H1 (cell line): ENCODE data around the gene EPN2. TPM values are rescaled to one million over a fixed set of nuclear protein-coding genes. Genes with fewer than 3 reads are reported as not detected.
A peak's percentile ranks its signal among the peaks of the same experiment; 100 is the strongest.

Experiments used
- CTCF ChIA-PET: fragments of 300-600 bp; sonication (Branson Sonifier 250); formaldehyde crosslinking; loops from one replicate; lab custom pipeline; 2021; ENCODE audit not compliant: partially characterized antibody; lab: Charles Lee
- POLR2A ChIA-PET: fragments of 300-600 bp; sonication (Branson Sonifier 250); formaldehyde crosslinking; loops from one replicate; lab custom pipeline; 2021; ENCODE audit warnings: inconsistent platforms; ENCODE audit not compliant: partially characterized antibody; lab: Charles Lee
- DNase-seq, 2 experiments: peaks; one replicate each; pipeline versions ENCODE4 v3.0.0 to v3.0.0-alpha.2; 2010 to 2022; ENCODE audit warnings: low spot score in 2 of 2, low read depth in 1 of 2, mixed read lengths in 1 of 2
- FAIRE-seq: peaks from 2 replicates; lab custom pipeline; 2011; peaks lifted over from hg19 to GRCh38; lab: Jason Lieb, UNC
- H2AFZ ChIP-seq: 2 replicates; pipeline ENCODE4 v1.8.1; 2012; ENCODE audit warnings: low read length, inconsistent platforms
- H2AK5ac ChIP-seq: 2 replicates; pipeline ENCODE4 v1.6.1; 2013; ENCODE audit warnings: low read depth, low read length
- H2BK120ac ChIP-seq: replicated peaks from 2 replicates; pipeline ENCODE3; 2013; ENCODE audit warnings: low read depth, low read length, inconsistent platforms
- H2BK12ac ChIP-seq: 2 replicates; pipeline ENCODE4 v1.6.1; 2013; ENCODE audit warnings: low read depth, low read length
- H2BK15ac ChIP-seq: 2 replicates; pipeline ENCODE4 v1.6.1; 2013; ENCODE audit warnings: low read length
- H2BK20ac ChIP-seq: 2 replicates; pipeline ENCODE4 v1.6.1; 2013; ENCODE audit warnings: low read length
- H2BK5ac ChIP-seq: 2 replicates; pipeline ENCODE4 v1.6.1; 2013; ENCODE audit warnings: low read depth, low read length
- H3K14ac ChIP-seq: 2 replicates; pipeline ENCODE4 v1.6.1; 2013; ENCODE audit warnings: inconsistent platforms; ENCODE audit not compliant: insufficient read length
- H3K18ac ChIP-seq: 2 replicates; pipeline ENCODE4 v1.6.1; 2013; ENCODE audit warnings: low read length; ENCODE audit errors: extremely low read depth
- H3K23ac ChIP-seq: 2 replicates; pipeline ENCODE4 v1.6.1; 2013; ENCODE audit warnings: inconsistent platforms; ENCODE audit not compliant: insufficient read length
- H3K23me2 ChIP-seq: 2 replicates; pipeline ENCODE4 v1.6.1; 2013; ENCODE audit warnings: low read depth, low read length
- H3K27ac ChIP-seq: 2 replicates; pipeline ENCODE4 v1.6.1; 2011; ENCODE audit warnings: low read depth, low read length, inconsistent platforms
- H3K27me3 ChIP-seq, 4 experiments: replicated peaks in 1 of 4; 1 replicate in 1 of 4; 2 replicates in 3 of 4; pipeline versions ENCODE4 v1.6.1 to v1.8.1; 2011 to 2013; ENCODE audit warnings: low read length in 3 of 4, mild to moderate bottlenecking in 3 of 4, inconsistent platforms in 2 of 4, mixed read lengths in 2 of 4, moderate library complexity in 1 of 4; ENCODE audit not compliant: control insufficient read depth in 3 of 4, insufficient read depth in 3 of 4; ENCODE audit errors: extremely low read depth in 1 of 4
- H3K36me3 ChIP-seq, 4 experiments: 2 replicates each; pipeline versions ENCODE4 v1.6.1 to v1.8.1; 2011 to 2013; ENCODE audit warnings: mild to moderate bottlenecking in 4 of 4, low read length in 3 of 4, moderate library complexity in 2 of 4, control low read depth in 1 of 4, inconsistent platforms in 1 of 4; ENCODE audit not compliant: insufficient read depth in 4 of 4, control insufficient read depth in 2 of 4
- H3K4ac ChIP-seq: replicated peaks from 2 replicates; pipeline ENCODE3; 2013; ENCODE audit warnings: low read length, low read depth, mixed read lengths, inconsistent platforms; ENCODE audit not compliant: insufficient read length
- H3K4me1 ChIP-seq, 4 experiments: replicated peaks in 1 of 4; 1 replicate in 1 of 4; 2 replicates in 3 of 4; pipeline versions ENCODE4 v1.6.1 to v1.8.1; 2011 to 2013; ENCODE audit warnings: low read length in 3 of 4, inconsistent platforms in 2 of 4, mixed read lengths in 1 of 4; ENCODE audit not compliant: insufficient read depth in 4 of 4, control insufficient read depth in 3 of 4
- H3K4me2 ChIP-seq, 2 experiments: 2 replicates each; pipeline versions ENCODE4 v1.6.1 to v1.8.1; 2011 to 2013; ENCODE audit warnings: low read depth in 2 of 2, low read length in 2 of 2, control low read depth in 1 of 2, inconsistent platforms in 1 of 2, mild to moderate bottlenecking in 1 of 2; ENCODE audit not compliant: insufficient read depth in 1 of 2
- H3K4me3 ChIP-seq, 4 experiments: fragments of 200-600, 300-600 bp in 1 of 4; sonication (generic), shearing (Covaris generic), sonication (Bioruptor Twin) in 1 of 4; 2 replicates each; pipeline versions ENCODE4 v1.5.1 to v1.8.1; 2011 to 2016; ENCODE audit warnings: low read length in 4 of 4, low read depth in 3 of 4, control low read depth in 2 of 4, inconsistent platforms in 2 of 4, mild to moderate bottlenecking in 2 of 4, mixed read lengths in 1 of 4, moderate library complexity in 1 of 4; ENCODE audit not compliant: insufficient read depth in 2 of 4; ENCODE audit errors: extremely low read depth in 1 of 4
- H3K56ac ChIP-seq: replicated peaks from 2 replicates; pipeline ENCODE3; 2013; ENCODE audit warnings: low read depth, mild to moderate bottlenecking, mixed read lengths, low read length, inconsistent platforms; ENCODE audit not compliant: insufficient read length
- H3K79me1 ChIP-seq: 2 replicates; pipeline ENCODE4 v1.6.1; 2013; ENCODE audit warnings: low read depth, low read length, control low read depth
- H3K79me2 ChIP-seq, 2 experiments: 2 replicates each; pipeline versions ENCODE4 v1.6.1 to v1.8.1; 2012 to 2013; ENCODE audit warnings: low read length in 2 of 2, mild to moderate bottlenecking in 2 of 2, inconsistent platforms in 1 of 2; ENCODE audit not compliant: insufficient read depth in 2 of 2, control insufficient read depth in 1 of 2
- H3K9ac ChIP-seq, 4 experiments: replicated peaks in 1 of 4; 1 replicate in 1 of 4; 2 replicates in 3 of 4; pipeline versions ENCODE4 v1.6.1 to v1.8.1; 2011 to 2013; ENCODE audit warnings: low read depth in 3 of 4, low read length in 3 of 4, control low read depth in 2 of 4, mild to moderate bottlenecking in 2 of 4, moderate library complexity in 2 of 4, inconsistent platforms in 1 of 4; ENCODE audit errors: extremely low read depth in 1 of 4
- H3K9me3 ChIP-seq, 2 experiments: 2 replicates each; pipeline versions ENCODE4 v1.6.1 to v1.8.1; 2012 to 2013; ENCODE audit warnings: mild to moderate bottlenecking in 2 of 2, moderate library complexity in 2 of 2, control low read depth in 1 of 2, inconsistent platforms in 1 of 2, low read depth in 1 of 2, low read length in 1 of 2, mixed read lengths in 1 of 2; ENCODE audit not compliant: insufficient read depth in 2 of 2
- H4K20me1 ChIP-seq, 2 experiments: replicated peaks in 1 of 2; 2 replicates each; pipeline versions ENCODE3 to v1.8.1; 2011 to 2013; ENCODE audit warnings: inconsistent platforms in 2 of 2, low read length in 2 of 2, mild to moderate bottlenecking in 1 of 2; ENCODE audit not compliant: insufficient read depth in 2 of 2, control insufficient read depth in 1 of 2
- H4K5ac ChIP-seq: 2 replicates; pipeline ENCODE4 v1.6.1; 2013; ENCODE audit warnings: low read length, low read depth, mixed read lengths, inconsistent platforms; ENCODE audit not compliant: insufficient read length
- H4K8ac ChIP-seq: 2 replicates; pipeline ENCODE4 v1.8.0; 2013; ENCODE audit warnings: mild to moderate bottlenecking, moderate library complexity, low read length, inconsistent platforms; ENCODE audit not compliant: insufficient read depth; ENCODE audit errors: extremely low read depth
- H4K91ac ChIP-seq: replicated peaks from 2 replicates; pipeline ENCODE3; 2013; ENCODE audit warnings: low read length, mixed read lengths, inconsistent platforms; ENCODE audit not compliant: insufficient read length
- EP300 ChIP-seq, 2 experiments: IDR thresholded peaks; 1 replicate in 1 of 2; 2 replicates in 1 of 2; pipeline ENCODE4 v1.6.1; 2011 to 2012; ENCODE audit warnings: low read depth in 2 of 2, low read length in 2 of 2, mild to moderate bottlenecking in 2 of 2, borderline replicate concordance in 1 of 2, inconsistent platforms in 1 of 2, moderate library complexity in 1 of 2
- GABPA ChIP-seq: IDR thresholded peaks from 2 replicates; pipeline ENCODE4 v1.6.1; 2011; ENCODE audit warnings: mild to moderate bottlenecking, low read length, moderate library complexity, borderline replicate concordance; ENCODE audit not compliant: insufficient read depth
- HDAC6 ChIP-seq: IDR thresholded peaks from one replicate; pipeline ENCODE4 v1.7.1; 2012; ENCODE audit warnings: low read depth, mild to moderate bottlenecking, inconsistent platforms, low read length, moderate library complexity
- JUND ChIP-seq: IDR thresholded peaks from 2 replicates; pipeline ENCODE4 v1.6.1; 2011; ENCODE audit warnings: mild to moderate bottlenecking, improper control_type of control experiment, low read length
- KDM4A ChIP-seq: IDR thresholded peaks from one replicate; pipeline ENCODE4 v1.7.1; 2012; ENCODE audit warnings: low read depth, mild to moderate bottlenecking, moderate library complexity, low read length, inconsistent platforms; ENCODE audit not compliant: severe bottlenecking
- KDM5A ChIP-seq: fragments of 200-600 bp; IDR thresholded peaks from 2 replicates; pipeline ENCODE4 v1.7.1; 2012; ENCODE audit warnings: mild to moderate bottlenecking, low read length, inconsistent platforms, mixed read lengths
- PHF8 ChIP-seq: fragments of 200-600 bp; sonication (generic); conservative IDR thresholded peaks from 2 replicates; pipeline ENCODE4 v1.7.1; 2012; ENCODE audit warnings: low read depth, mild to moderate bottlenecking, inconsistent platforms, low read length, moderate library complexity
- SIN3A ChIP-seq, 2 experiments: IDR thresholded peaks in 1 of 2; conservative IDR thresholded peaks in 1 of 2; 2 replicates each; pipeline ENCODE4 v1.6.1; 2011 to 2012; ENCODE audit warnings: low read length in 2 of 2, improper control_type of control experiment in 1 of 2, low read depth in 1 of 2, mild to moderate bottlenecking in 1 of 2
- SP2 ChIP-seq: IDR thresholded peaks from 2 replicates; pipeline ENCODE4 v1.6.1; 2012; ENCODE audit warnings: mild to moderate bottlenecking, low read length, inconsistent platforms
- USF2 ChIP-seq: IDR thresholded peaks from 2 replicates; pipeline ENCODE4 v1.6.1; 2011; ENCODE audit warnings: low read length, improper control_type of control experiment
- WGBS, 2 experiments: shearing (Covaris generic) in 1 of 2; methylation state at CpG; one replicate each; pipeline versions ENCODE4 v1.1.6 to v1.1.7; 2013 to 2015; ENCODE audit warnings: low lambda C conversion rate in 2 of 2, mixed read lengths in 2 of 2, inconsistent platforms in 1 of 2, low coverage in 1 of 2, missing lambda C conversion rate in 1 of 2; ENCODE audit not compliant: insufficient replicate concordance in 2 of 2, insufficient coverage in 1 of 2, insufficient read length in 1 of 2; ENCODE audit errors: extremely low coverage in 1 of 2, missing lambda C conversion rate in 1 of 2; 5-methylcytosine and 5-hydroxymethylcytosine counted together
- polyA plus RNA-seq, 7 experiments: library from polyadenylated mRNA; depleted of rRNA in 3 of 7; stranded (reverse) in 5 of 7; unstranded in 2 of 7; fragments of >200 nt in 5 of 7; fragments of 200-250 nt in 2 of 7; gene quantifications; 1 replicate in 5 of 7; 2 replicates in 1 of 7; 4 replicates in 1 of 7; pipeline versions ENCODE4 v1.2.1 to v1.2.3, GENCODE V29; 2011 to 2013; ENCODE audit warnings: missing spikeins in 2 of 7, mixed read lengths in 2 of 7
- total RNA-seq: library from RNA; stranded (reverse); fragmentation: NEBNext Ultra II Directional; extraction: Animal tissue kit (Norgen Biotek cat#: 25700); gene quantifications from 2 replicates; pipeline ENCODE4 v1.2.1, GENCODE V29; 2021

EPN2 gene
- total and polyA plus RNA-seq, 2 of the 8 experiments (the other 6 are each of a cell fraction or from before 2014, with no cell fraction given): 28.7 to 55.8 TPM

DNA sequence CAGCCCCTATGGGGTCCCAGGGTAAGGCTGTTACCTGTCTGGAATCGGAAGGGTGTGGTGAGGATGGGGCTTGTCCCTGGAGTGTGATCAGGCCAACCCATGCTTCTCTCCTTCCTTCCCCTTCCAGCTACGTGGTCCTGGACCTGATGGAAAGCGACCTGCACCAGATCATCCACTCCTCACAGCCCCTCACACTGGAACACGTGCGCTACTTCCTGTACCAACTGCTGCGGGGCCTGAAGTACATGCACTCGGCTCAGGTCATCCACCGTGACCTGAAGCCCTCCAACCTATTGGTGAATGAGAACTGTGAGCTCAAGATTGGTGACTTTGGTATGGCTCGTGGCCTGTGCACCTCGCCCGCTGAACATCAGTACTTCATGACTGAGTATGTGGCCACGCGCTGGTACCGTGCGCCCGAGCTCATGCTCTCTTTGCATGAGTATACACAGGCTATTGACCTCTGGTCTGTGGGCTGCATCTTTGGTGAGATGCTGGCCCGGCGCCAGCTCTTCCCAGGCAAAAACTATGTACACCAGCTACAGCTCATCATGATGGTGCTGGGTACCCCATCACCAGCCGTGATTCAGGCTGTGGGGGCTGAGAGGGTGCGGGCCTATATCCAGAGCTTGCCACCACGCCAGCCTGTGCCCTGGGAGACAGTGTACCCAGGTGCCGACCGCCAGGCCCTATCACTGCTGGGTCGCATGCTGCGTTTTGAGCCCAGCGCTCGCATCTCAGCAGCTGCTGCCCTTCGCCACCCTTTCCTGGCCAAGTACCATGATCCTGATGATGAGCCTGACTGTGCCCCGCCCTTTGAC lies 143.5 kb downstream of the EPN2 start:
- no peak overlapping the region for H3K23ac ChIP-seq
- no peak for DNase-seq
- H3K27ac ChIP-seq: peak overlapping the region; percentile 33; the same call in 1 of the 2 replicates
- FAIRE-seq: no peak
- H4K20me1 ChIP-seq: peaks cover 3 to 27% of the 10 kb centered on the region in 2 experiments
- 96% methylated on average over 29 of the region's 29 CpGs; no CpG with 5 or more reads in 1 of the 2 experiments for WGBS, 2 experiments
- no peak overlapping the region for H2BK15ac ChIP-seq
- H3K23me2 ChIP-seq: peaks cover 8% of the 10 kb centered on the region; the same call in 1 of the 2 replicates
- no peak overlapping the region for H3K9ac ChIP-seq
- H2AFZ ChIP-seq: no peak overlapping the region
- H3K14ac ChIP-seq: no peak overlapping the region
- ChIA-PET CTCF (interaction anchor here (1.0 to 2.0 kb wide), 5 partner anchors 15 to 133 kb away, joined by 3 to 7 read pairs (median 3); no protein-coding TSS in a partner anchor), POLR2A (interaction anchor here (0.6 to 3.8 kb wide), 4 partner anchors 9 to 836 kb away, joined by 4 to 17 read pairs (median 4); no protein-coding TSS in a partner anchor)
- no peaks in the 10 kb centered on the region for H3K27me3 ChIP-seq
- no peak overlapping the region for H2BK12ac ChIP-seq
- no peak overlapping the region for H2BK5ac ChIP-seq
- H3K79me2 ChIP-seq: peaks cover 0 to 30% of the 10 kb centered on the region in 2 experiments; a peak in 2 of 4 replicates
- H3K56ac ChIP-seq: no peak overlapping the region
- no peaks in the 10 kb centered on the region for H3K9me3 ChIP-seq
- H4K8ac ChIP-seq: no peak overlapping the region
- H3K36me3 ChIP-seq: peaks cover 33 to 61% (median 40%) of the 10 kb centered on the region in 4 experiments
- no peak overlapping the region for H3K4me3 ChIP-seq
- H3K4me2 ChIP-seq: no peak overlapping the region
- no peak overlapping the region for H3K18ac ChIP-seq
- H2AK5ac ChIP-seq: no peak overlapping the region
- no peak overlapping the region for H4K5ac ChIP-seq
- H3K4me1 ChIP-seq: peaks cover 0 to 9% (median 4%) of the 10 kb centered on the region in 4 experiments
- H2BK120ac ChIP-seq: no peak overlapping the region
- no peak overlapping the region for H4K91ac ChIP-seq
- H3K4ac ChIP-seq: no peak overlapping the region
- peaks cover 13% of the 10 kb centered on the region for H3K79me1 ChIP-seq
- no peak overlapping the region for H2BK20ac ChIP-seq
- TF ChIP-seq EP300 (IDR thresholded peaks at IDR 0.05; ENCODE audit: borderline replicate concordance in 1 of 2, low read depth in 2 of 2, low read length in 2 of 2) (no peak), KDM5A (no peak), USF2 (no peak), KDM4A (no peak), SIN3A (conservative IDR thresholded peaks at IDR 0.05 in 1 of 2, IDR thresholded peaks at IDR 0.05 in 1 of 2; ENCODE audit: low read depth in 1 of 2, low read length in 2 of 2) (no peak), JUND (no peak), PHF8 (no peak), SP2 (no peak), GABPA (no peak), HDAC6 (no peak)
